Urothelium cell line (cell line): ENCODE results near the gene CREM.
A peak's percentile ranks its signal among the peaks of the same experiment; 100 is the strongest.

Experiments used
- DNase-seq: peaks from one replicate; pipeline ENCODE4 v3.0.0; 2011; ENCODE audit warnings: low spot score, mixed read lengths
- FAIRE-seq: peaks from 2 replicates; lab custom pipeline; 2011; peaks lifted over from hg19 to GRCh38; lab: Jason Lieb, UNC

Gene CREM

GRCh38 chr10:35259769-35260397, 133.2 kb downstream of the CREM start:
- FAIRE-seq = no peak
- peak; percentile 82 for DNase-seq

GRCh38 chr10:35262436-35262835, 135.8 kb downstream of the CREM start:
- DNase-seq (no peak), FAIRE-seq (no peak)
